NB4 (cell line): Measurements from ENCODE around the gene ATP9B.

Experiments used
- CTCF ChIP-seq: IDR thresholded peaks from one replicate; pipeline ENCODE4 v1.5.1; 2012; ENCODE audit warnings: low read depth, low read length
- MAX ChIP-seq: IDR thresholded peaks from 2 replicates; pipeline ENCODE4 v1.6.1; 2011; ENCODE audit warnings: low read depth, low read length
- POLR2A ChIP-seq: IDR thresholded peaks from 2 replicates; pipeline ENCODE4 v1.6.1; 2011; ENCODE audit warnings: mild to moderate bottlenecking; ENCODE audit not compliant: insufficient read length; ENCODE audit errors: extremely low read depth

DNA sequence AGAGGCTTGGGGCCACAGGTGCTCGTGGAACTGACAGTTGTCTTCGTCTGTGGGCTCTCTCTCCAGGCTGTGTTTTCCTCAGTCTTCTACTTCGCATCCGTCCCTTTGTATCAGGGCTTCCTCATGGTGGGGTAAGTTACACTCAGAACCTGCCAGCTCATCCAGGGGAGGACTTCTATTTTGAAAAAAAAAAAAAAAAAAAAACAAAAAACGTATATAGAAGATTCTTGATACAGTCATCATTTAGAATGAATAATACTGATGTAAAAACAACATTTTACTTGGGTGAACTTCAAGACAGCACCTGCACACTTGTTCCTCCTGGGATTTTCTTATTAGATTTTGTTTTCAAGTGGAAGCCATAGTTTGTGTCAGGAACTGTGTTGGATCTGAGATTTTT, 278.9 kb downstream of the ATP9B start:
- TF ChIP-seq POLR2A (no peak), CTCF (no peak), MAX (no peak)
